HG03108 (cell line): ENCODE data around the gene GRN.
"Not testable (repeated sequence)": the region's sequence is repeated elsewhere in the genome, so short reads cannot be mapped to it uniquely, and the experiment has no call there.

Experiments used
- ATAC-seq: cut with Tn5 transposase; IDR thresholded peaks from one replicate; pipeline ENCODE4 v1.9.1; 2021; ENCODE audit warnings: moderate library complexity; ENCODE audit not compliant: unreplicated experiment

Gene GRN

GRCh38 chr17:44360144-44360533 is 15.0 kb downstream of the GRN start:
- no peak for ATAC-seq

GRCh38 chr17:44360826-44361225 is 15.7 kb downstream of the GRN start:
- ATAC-seq, result no peak

- ATAC-seq, result no peak
Observed at GRCh38 chr17:44361292-44362260, 16.5 kb downstream of the GRN start.

- no peak for ATAC-seq
Observed at GRCh38 chr17:44362459-44362948, 17.4 kb downstream of the GRN start.

- no peak for ATAC-seq
Observed at GRCh38 chr17:44362949-44363612, 18.0 kb downstream of the GRN start.

GRCh38 chr17:44363613-44364159 is 18.6 kb downstream of the GRN start, which contains the start of gene FAM171A2:
FAM171A2 (minus strand) TSS chr17:44363853; CDS start chr17:44363714, 139 bp downstream.
- ATAC-seq, result no peak

- ATAC-seq, result not testable (repeated sequence)
Observed at GRCh38 chr17:44365051-44365450, 19.9 kb downstream of the GRN start.

- ATAC-seq, result no peak
Observed at GRCh38 chr17:44367231-44367979, 22.3 kb downstream of the GRN start.

- ATAC-seq, result not testable (repeated sequence)
Observed at GRCh38 chr17:44368391-44369243, 23.5 kb downstream of the GRN start.

GRCh38 chr17:44369414-44370023 is 24.4 kb downstream of the GRN start:
- not testable (repeated sequence) for ATAC-seq

- no peak for ATAC-seq
Observed at GRCh38 chr17:44372036-44372435, 26.9 kb downstream of the GRN start.

- ATAC-seq, result no peak
Observed at GRCh38 chr17:44374306-44375195, 29.4 kb downstream of the GRN start.

- ATAC-seq, result no peak
Observed at GRCh38 chr17:44375196-44376017, 30.3 kb downstream of the GRN start.

GRCh38 chr17:44376124-44376523 is 31.0 kb downstream of the GRN start:
- no peak for ATAC-seq

- ATAC-seq, result no peak
Observed at GRCh38 chr17:44376779-44377178, 31.7 kb downstream of the GRN start.

GRCh38 chr17:44378171-44378705 is 33.1 kb downstream of the GRN start:
- no peak for ATAC-seq

- no peak for ATAC-seq
Observed at GRCh38 chr17:44379887-44380286, 34.8 kb downstream of the GRN start.
